NOMO-1 (cell line): Measurements from ENCODE around the gene PLXDC2.
A peak's percentile ranks its signal among the peaks of the same experiment; 100 is the strongest.
"Not testable (repeated sequence)": the region's sequence is repeated elsewhere in the genome, so short reads cannot be mapped to it uniquely, and the experiment has no call there.

Source experiments
- DNase-seq, 2 experiments: peaks; one replicate each; lab custom pipeline; 2025; ENCODE audit not compliant: unreplicated experiment in 2 of 2; lab: John Stamatoyannopoulos, UW

PLXDC2 gene

GRCh38 chr10:20158086-20158485 is 341.9 kb downstream of the PLXDC2 start:
- no peak for DNase-seq

GRCh38 chr10:20162123-20162522 is 345.9 kb downstream of the PLXDC2 start:
- no peak for DNase-seq

- no peak for DNase-seq
These were observed 350.0 kb downstream of the PLXDC2 start for GRCh38 chr10:20166096-20166675.

- DNase-seq, result no peak
These were observed 354.4 kb downstream of the PLXDC2 start for GRCh38 chr10:20170661-20171060.

- no peak for DNase-seq
These were observed 356.8 kb downstream of the PLXDC2 start for GRCh38 chr10:20173046-20173445.

- DNase-seq, result no peak
These were observed 359.5 kb downstream of the PLXDC2 start for GRCh38 chr10:20175719-20176118.

GRCh38 chr10:20180766-20181165 is 364.5 kb downstream of the PLXDC2 start:
- no peak for DNase-seq

- no peak for DNase-seq
These were observed 365.2 kb downstream of the PLXDC2 start for GRCh38 chr10:20181434-20181833.

GRCh38 chr10:20185116-20185515 is 368.9 kb downstream of the PLXDC2 start:
- no peak for DNase-seq

- not testable (repeated sequence) for DNase-seq
These were observed 375.2 kb downstream of the PLXDC2 start for GRCh38 chr10:20191392-20191791.

GRCh38 chr10:20195076-20195475 is 378.8 kb downstream of the PLXDC2 start:
- no peak for DNase-seq

- peak in 1 of 2 experiments; percentile 41 for DNase-seq
These were observed 384.5 kb downstream of the PLXDC2 start for GRCh38 chr10:20200758-20201157.

- DNase-seq, result peak; percentile 76 to 87
These were observed 386.1 kb downstream of the PLXDC2 start for GRCh38 chr10:20202337-20202736.

GRCh38 chr10:20207653-20208052 is 391.4 kb downstream of the PLXDC2 start:
- DNase-seq, result no peak

- not testable (repeated sequence) for DNase-seq
These were observed 392.9 kb downstream of the PLXDC2 start for GRCh38 chr10:20209098-20209497.

- DNase-seq, result no peak
These were observed 399.4 kb downstream of the PLXDC2 start for GRCh38 chr10:20215547-20216152.

- no peak for DNase-seq
These were observed 405.1 kb downstream of the PLXDC2 start for GRCh38 chr10:20221356-20221755.

- DNase-seq, result no peak
These were observed 412.5 kb downstream of the PLXDC2 start for GRCh38 chr10:20228729-20229128.

GRCh38 chr10:20232079-20232705 is 416.0 kb downstream of the PLXDC2 start:
- no peak for DNase-seq

- no peak for DNase-seq
These were observed 417.2 kb downstream of the PLXDC2 start for GRCh38 chr10:20233423-20233822.

- DNase-seq, result no peak
These were observed 418.3 kb downstream of the PLXDC2 start for GRCh38 chr10:20234579-20234978.

GRCh38 chr10:20237091-20237570 is 420.9 kb downstream of the PLXDC2 start:
- DNase-seq, result no peak
